HepG2 (cell line): ENCODE results near the gene SFRP4. TPM values are rescaled to one million over a fixed set of nuclear protein-coding genes. Genes with fewer than 3 reads are reported as not detected.
"Not testable (repeated sequence)": the region's sequence is repeated elsewhere in the genome, so short reads cannot be mapped to it uniquely, and the experiment has no call there.

ENCODE experiments used
- ATAC-seq: fragments of 200-7000 bp; cut with Tn5 transposase; 3 replicates; pipeline ENCODE4 v1.9.1; 2020; ENCODE audit warnings: mild to moderate bottlenecking, moderate library complexity
- BruUV-seq: library from RNA; stranded (reverse); fragments of 400-500 nt; replicated peaks from 2 replicates; lab custom pipeline; 2021; lab: Mats Ljungman, UMichigan
- CTCF ChIA-PET: fragments of 300-600 bp; formaldehyde crosslinking; extraction: SDS; loops from one replicate; lab custom pipeline; 2021; ENCODE audit warnings: low total read pairs, inconsistent platforms, low intra/inter-chr PET ratio; lab: Yijun Ruan, JAX
- POLR2A ChIA-PET: fragments of 350-600 bp; sonication (Branson Sonifier 250); formaldehyde crosslinking; loops from one replicate; lab custom pipeline; 2020; ENCODE audit warnings: antibody characterized with exemption, inconsistent platforms; lab: Yijun Ruan, JAX
- DNase-seq: peaks from one replicate; pipeline ENCODE4 v3.0.0-alpha.2; 2015; ENCODE audit warnings: low spot score
- FAIRE-seq: peaks from 3 replicates; lab custom pipeline; 2011; peaks lifted over from hg19 to GRCh38; lab: Jason Lieb, UNC
- H2AFZ ChIP-seq: one replicate; pipeline ENCODE4 v1.6.1; 2011; ENCODE audit warnings: low read length, inconsistent platforms
- H3K27ac ChIP-seq: fragments of 300-600 bp; 3 replicates; pipeline ENCODE4 v1.8.0; 2011; ENCODE audit warnings: mixed run types, mild to moderate bottlenecking, mixed read lengths, low read length, inconsistent platforms; ENCODE audit not compliant: insufficient read depth; ENCODE audit errors: extremely low read length
- H3K27me3 ChIP-seq, 2 experiments: fragments of 200-600 bp in 1 of 2; 2 replicates in 1 of 2; 3 replicates in 1 of 2; pipeline versions ENCODE4 v1.6.0 to v1.8.0; 2011; ENCODE audit warnings: low read length in 2 of 2, mild to moderate bottlenecking in 2 of 2, moderate library complexity in 2 of 2, inconsistent platforms in 1 of 2; ENCODE audit not compliant: insufficient read depth in 2 of 2, control insufficient read depth in 1 of 2
- H3K36me3 ChIP-seq, 2 experiments: fragments of 200-600 bp in 1 of 2; replicated peaks in 1 of 2; 2 replicates in 1 of 2; 3 replicates in 1 of 2; pipeline versions ENCODE4 v1.5.1 to v1.8.0; 2011; ENCODE audit warnings: low read length in 2 of 2, inconsistent platforms in 1 of 2; ENCODE audit not compliant: insufficient read depth in 2 of 2, control insufficient read depth in 1 of 2
- H3K4me1 ChIP-seq: 2 replicates; pipeline ENCODE4 v1.5.1; 2012; ENCODE audit warnings: low read length, inconsistent platforms; ENCODE audit not compliant: insufficient read depth
- H3K4me2 ChIP-seq: 2 replicates; pipeline ENCODE4 v1.6.0; 2011; ENCODE audit warnings: low read depth, low read length, inconsistent platforms
- H3K4me3 ChIP-seq, 3 experiments: fragments of 200-600 bp in 1 of 3; sonication (generic), shearing (Covaris generic) in 1 of 3; replicated peaks in 1 of 3; 2 replicates each; pipeline ENCODE4 v1.5.1; 2011 to 2016; ENCODE audit warnings: low read length in 3 of 3, inconsistent platforms in 2 of 3, low read depth in 2 of 3, mild to moderate bottlenecking in 2 of 3, control low read depth in 1 of 3, mixed read lengths in 1 of 3; ENCODE audit not compliant: insufficient read depth in 1 of 3
- H3K79me2 ChIP-seq: one replicate; pipeline ENCODE4 v1.6.1; 2011; ENCODE audit warnings: low read length, inconsistent platforms; ENCODE audit not compliant: insufficient read depth
- H3K9ac ChIP-seq: 2 replicates; pipeline ENCODE4 v1.6.0; 2011; ENCODE audit warnings: mild to moderate bottlenecking, low read depth, low read length, inconsistent platforms; ENCODE audit not compliant: insufficient read depth
- H3K9me3 ChIP-seq: 2 replicates; pipeline ENCODE4 v1.5.1; 2012; ENCODE audit warnings: mild to moderate bottlenecking, low read length
- H4K20me1 ChIP-seq: 2 replicates; pipeline ENCODE4 v1.6.0; 2011; ENCODE audit warnings: inconsistent platforms, mild to moderate bottlenecking, low read length, moderate library complexity; ENCODE audit not compliant: insufficient read depth
- KDM5B ChIP-seq: sonication (generic); formaldehyde crosslinking; IDR thresholded peaks from 2 replicates; pipeline ENCODE4 v1.4.0; 2020; ENCODE audit warnings: missing genetic modification reagents, mild to moderate bottlenecking, borderline replicate concordance
- PITX1 ChIP-seq: sonication (generic); formaldehyde crosslinking; IDR thresholded peaks from 2 replicates; pipeline ENCODE4 v1.5.1; 2020; ENCODE audit warnings: mild to moderate bottlenecking, missing genetic modification reagents
- SMAD3 ChIP-seq: sonication (generic); formaldehyde crosslinking; IDR thresholded peaks from 2 replicates; pipeline ENCODE4 v1.4.0; 2020; ENCODE audit warnings: missing genetic modification reagents
- SRSF9 ChIP-seq: fragments of 200-400 bp; formaldehyde crosslinking; IDR thresholded peaks from 2 replicates; pipeline ENCODE4 v1.6.1; 2018; ENCODE audit warnings: borderline replicate concordance, mild to moderate bottlenecking, low read depth, low read length; ENCODE audit not compliant: insufficient read depth, poor library complexity, severe bottlenecking
- ZFP82 ChIP-seq: sonication (generic); formaldehyde crosslinking; IDR thresholded peaks from 2 replicates; pipeline ENCODE4 v1.5.1; 2020; ENCODE audit warnings: mild to moderate bottlenecking, missing genetic modification reagents, borderline replicate concordance
- ZNF317 ChIP-seq: sonication (generic); formaldehyde crosslinking; IDR thresholded peaks from 2 replicates; pipeline ENCODE4 v1.5.0; 2020; ENCODE audit warnings: mild to moderate bottlenecking, missing genetic modification reagents
- ZNF564 ChIP-seq: sonication (generic); formaldehyde crosslinking; IDR thresholded peaks from 2 replicates; pipeline ENCODE4 v1.8.1; 2023; ENCODE audit warnings: mild to moderate bottlenecking, missing genetic modification reagents
- ZNF629 ChIP-seq: sonication (generic); formaldehyde crosslinking; conservative IDR thresholded peaks from 2 replicates; pipeline ENCODE4 v1.5.0; 2020; ENCODE audit warnings: missing genetic modification reagents
- ZSCAN31 ChIP-seq: sonication (generic); formaldehyde crosslinking; IDR thresholded peaks from 2 replicates; pipeline ENCODE4 v1.5.0; 2020; ENCODE audit warnings: low read depth, mild to moderate bottlenecking, missing genetic modification reagents
- ZXDC ChIP-seq: sonication (generic); formaldehyde crosslinking; IDR thresholded peaks from 2 replicates; pipeline ENCODE4 v1.5.0; 2020; ENCODE audit warnings: mild to moderate bottlenecking, missing genetic modification reagents
- WGBS: methylation state at CpG from one replicate; pipeline ENCODE4 v1.1.6; 2017; ENCODE audit warnings: low lambda C conversion rate; 5-methylcytosine and 5-hydroxymethylcytosine counted together
- in situ Hi-C: cut with HindIII; loops from 2 replicates; pipeline ENCODE4 v1.10.0; 2017; ENCODE audit warnings: low pct_unique_long_range_greater_than_20kb; ENCODE audit not compliant: extremely low pct_ligation_motif_present
- intact Hi-C: fragments of 100-400 bp; cut with micrococcal nuclease; formaldehyde crosslinking; loops from one replicate; pipeline ENCODE4 v1.10.0; 2022; ENCODE audit not compliant: unreplicated experiment
- polyA plus RNA-seq, 8 experiments: library from polyadenylated mRNA; depleted of rRNA in 3 of 8; stranded (reverse) in 7 of 8; unstranded in 1 of 8; fragments of >200 nt; fragmentation: Illumina TruSeq in 4 of 8; extraction: Trizol in 4 of 8; gene quantifications; 2 replicates each; pipeline versions ENCODE4 v1.2.1 to v1.2.3, GENCODE V29; 2011 to 2016; ENCODE audit warnings: low read depth in 4 of 8, missing spikeins in 1 of 8, mixed read lengths in 1 of 8; ENCODE audit not compliant: insufficient read depth in 1 of 8
- total RNA-seq, 5 experiments: library from RNA; depleted of rRNA; stranded (reverse); fragments of >200 nt; fragmentation: Illumina TruSeq; extraction: Trizol; gene quantifications; 2 replicates each; pipeline ENCODE4 v1.2.3, GENCODE V29; 2016; ENCODE audit warnings: low read depth in 1 of 5

SFRP4 gene
- total and polyA plus RNA-seq, 2 of the 13 experiments (the other 11 are each of a cell fraction or from before 2014, with no cell fraction given), result 0.96 to 1.8 TPM

DNA sequence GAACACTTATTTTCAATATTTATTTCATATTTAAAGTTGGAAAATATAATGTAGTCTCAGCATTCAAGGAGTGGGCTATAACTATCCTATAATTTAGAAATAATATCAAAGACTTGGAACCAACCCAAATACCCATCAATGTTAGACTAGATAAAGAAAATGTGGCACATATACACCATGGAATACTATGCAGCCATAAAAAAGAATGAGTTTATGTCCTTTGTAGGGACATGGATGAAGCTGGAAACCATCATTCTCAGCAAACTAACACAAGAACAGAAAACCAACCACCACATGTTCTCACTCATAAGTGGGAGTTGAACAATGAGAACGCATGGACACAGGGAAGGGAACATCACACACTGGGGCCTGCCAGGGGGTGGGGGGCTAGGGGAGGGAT, 37.6 kb upstream of the SFRP4 start:
- H2AFZ ChIP-seq, H3K27ac ChIP-seq, FAIRE-seq, H3K4me1 ChIP-seq, H3K4me3 ChIP-seq, H3K4me2 ChIP-seq, H3K27me3 ChIP-seq, H3K9ac ChIP-seq, H3K9me3 ChIP-seq, ATAC-seq, CTCF ChIA-PET, DNase-seq, BruUV-seq, intact Hi-C loops, H3K79me2 ChIP-seq, POLR2A ChIA-PET, H4K20me1 ChIP-seq, in situ Hi-C loops: not testable (repeated sequence)
- 100% methylated on average over 1 of the region's 1 CpG for WGBS
- H3K36me3 ChIP-seq, result peaks cover 4 to 19% of the 10 kb centered on the region in 2 experiments

DNA sequence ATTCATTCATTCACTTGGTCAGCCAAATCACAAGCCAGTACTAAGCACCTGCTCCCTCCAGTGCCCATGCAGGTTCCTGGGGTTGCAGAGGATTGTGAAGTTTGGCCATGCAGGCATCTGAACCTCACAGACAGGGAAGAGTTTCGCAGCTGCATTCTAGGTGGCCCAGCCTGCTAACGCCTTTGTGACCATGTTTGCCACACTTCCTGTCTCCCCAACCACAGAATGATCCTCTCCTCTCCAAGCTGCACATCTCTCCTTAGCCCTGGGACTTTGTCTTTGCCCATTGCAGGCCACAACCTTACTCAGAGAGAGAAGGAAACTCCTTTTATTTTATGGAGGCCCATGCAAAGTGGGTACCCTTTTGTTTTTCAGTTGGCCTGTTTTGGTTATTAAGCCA, 35.6 kb upstream of the SFRP4 start:
- H3K4me2 ChIP-seq, result no peak overlapping the region
- POLR2A ChIA-PET, result interaction anchor here (1.1 kb wide), 1 partner anchor 35 kb away, joined by 4 read pairs; the partner anchor contains the start of gene SFRP4
- no peaks in the 10 kb centered on the region for H4K20me1 ChIP-seq
- BruUV-seq, result no TSS peak
- peaks cover 2% of the 10 kb centered on the region for H3K79me2 ChIP-seq
- 100% methylated on average over 1 of the region's 2 CpGs for WGBS
- in situ Hi-C loops (no loop called here), intact Hi-C loops (no loop called here)
- H2AFZ ChIP-seq, result no peak overlapping the region
- no peak overlapping the region for H3K4me3 ChIP-seq
- no peaks in the 10 kb centered on the region for H3K27me3 ChIP-seq
- ATAC-seq, result no peak
- FAIRE-seq, result no peak
- peaks cover 10% of the 10 kb centered on the region; the same call in 1 of the 2 replicates for H3K4me1 ChIP-seq
- TF ChIP-seq PITX1 (CRISPR knock-in tag), result no peak
- no peak for TF ChIP-seq ZNF564
- no peak for TF ChIP-seq ZNF629 (CRISPR knock-in tag)
- TF ChIP-seq KDM5B (CRISPR knock-in tag), result no peak
- no peak for TF ChIP-seq ZSCAN31 (CRISPR knock-in tag)
- TF ChIP-seq ZXDC (CRISPR knock-in tag), result no peak
- no peak for TF ChIP-seq ZNF317 (CRISPR knock-in tag)
- TF ChIP-seq SMAD3 (CRISPR knock-in tag), result no peak
- no peak for TF ChIP-seq SRSF9
- no peak for TF ChIP-seq ZFP82
- CTCF ChIA-PET, result no interaction called here
- no peak for DNase-seq
- H3K9me3 ChIP-seq, result no peaks in the 10 kb centered on the region
- no peak overlapping the region for H3K27ac ChIP-seq
- no peak overlapping the region for H3K9ac ChIP-seq
- H3K36me3 ChIP-seq, result peaks cover 4 to 25% of the 10 kb centered on the region in 2 experiments
